K562 (cell line): ENCODE measurements around the gene ACVR2B. TPM values are rescaled to one million over a fixed set of nuclear protein-coding genes. Genes with fewer than 3 reads are reported as not detected.

ENCODE experiments used
- ATAC-seq: fragments of 200-7000 bp; cut with Tn5 transposase; 3 replicates; pipeline ENCODE4 v1.9.1; 2020; ENCODE audit warnings: moderate library complexity
- BruUV-seq: library from RNA; stranded (reverse); fragments of 400-500 nt; replicated peaks from 2 replicates; lab custom pipeline; 2021; lab: Mats Ljungman, UMichigan
- CTCF ChIA-PET: fragments of 300-600 bp; formaldehyde crosslinking; extraction: SDS; loops from one replicate; lab custom pipeline; 2021; ENCODE audit warnings: low intra/inter-chr PET ratio; lab: Yijun Ruan, JAX
- POLR2A ChIA-PET: fragments of 300-600, 350-650 bp; sonication (Branson Sonifier 250); formaldehyde crosslinking; extraction: SDS; loops from one replicate; lab custom pipeline; 2021; ENCODE audit warnings: antibody characterized with exemption, inconsistent platforms; lab: Yijun Ruan, JAX
- DNase-seq, 4 experiments: peaks; one replicate each; pipeline versions ENCODE4 v3.0.0 to v3.0.0-alpha.2; 2011 to 2018; ENCODE audit warnings: low spot score in 3 of 4, mixed read lengths in 3 of 4; ENCODE audit errors: extremely low read depth in 1 of 4
- FAIRE-seq: peaks from 2 replicates; lab custom pipeline; 2011; peaks lifted over from hg19 to GRCh38; lab: Jason Lieb, UNC
- H2AFZ ChIP-seq: 2 replicates; pipeline ENCODE4 v1.6.0; 2011; ENCODE audit warnings: low read depth, low read length, control low read depth, inconsistent platforms
- H3K27ac ChIP-seq: fragments of 200-600 bp; 3 replicates; pipeline ENCODE4 v1.8.0; 2011; ENCODE audit warnings: low read depth, mild to moderate bottlenecking, control low read depth, inconsistent platforms, low read length, moderate library complexity, mixed read lengths; ENCODE audit errors: extremely low read depth
- H3K27me3 ChIP-seq, 2 experiments: fragments of 300-600 bp in 1 of 2; 2 replicates in 1 of 2; 3 replicates in 1 of 2; pipeline versions ENCODE4 v1.6.0 to v1.8.0; 2011; ENCODE audit warnings: inconsistent platforms in 2 of 2, low read length in 2 of 2, mild to moderate bottlenecking in 1 of 2, mixed read lengths in 1 of 2, moderate library complexity in 1 of 2; ENCODE audit not compliant: control insufficient read depth in 2 of 2, insufficient read depth in 2 of 2
- H3K36me3 ChIP-seq: fragments of 300-600 bp; 3 replicates; pipeline ENCODE4 v1.8.0; 2011; ENCODE audit warnings: mild to moderate bottlenecking, low read length, inconsistent platforms; ENCODE audit not compliant: control insufficient read depth, insufficient read depth
- H3K4me1 ChIP-seq, 2 experiments: fragments of 200-600 bp in 1 of 2; replicated peaks in 1 of 2; 2 replicates in 1 of 2; 3 replicates in 1 of 2; pipeline versions ENCODE4 v1.5.1 to v1.8.0; 2011; ENCODE audit warnings: inconsistent platforms in 2 of 2, low read length in 2 of 2, mild to moderate bottlenecking in 1 of 2, mixed read lengths in 1 of 2, moderate library complexity in 1 of 2; ENCODE audit not compliant: control insufficient read depth in 2 of 2, insufficient read depth in 2 of 2
- H3K4me2 ChIP-seq: 2 replicates; pipeline ENCODE4 v1.6.1; 2011; ENCODE audit warnings: low read length, control low read depth, inconsistent platforms, mixed read lengths; ENCODE audit not compliant: insufficient read depth
- H3K4me3 ChIP-seq: fragments of 200-600 bp; sonication (generic), shearing (Covaris generic); 2 replicates; pipeline ENCODE4 v1.5.1; 2016; ENCODE audit warnings: control low read depth, inconsistent platforms
- H3K79me2 ChIP-seq: fragments of 200-600 bp; 3 replicates; pipeline ENCODE4 v1.8.0; 2011; ENCODE audit warnings: low read length, inconsistent platforms; ENCODE audit not compliant: control insufficient read depth, insufficient read depth
- H3K9ac ChIP-seq, 2 experiments: 2 replicates each; pipeline versions ENCODE4 v1.6.0 to v1.6.1; 2011; ENCODE audit warnings: low read depth in 2 of 2, low read length in 2 of 2, control low read depth in 1 of 2, inconsistent platforms in 1 of 2, mild to moderate bottlenecking in 1 of 2, mixed read lengths in 1 of 2; ENCODE audit not compliant: insufficient read depth in 1 of 2
- H3K9me1 ChIP-seq: one replicate; pipeline ENCODE4 v1.6.0; 2011; ENCODE audit warnings: inconsistent platforms, mild to moderate bottlenecking, low read length, moderate library complexity; ENCODE audit not compliant: control insufficient read depth, insufficient read depth
- H3K9me3 ChIP-seq: replicated peaks from 2 replicates; pipeline ENCODE4 v1.5.1; 2011; ENCODE audit warnings: low read depth, low read length, inconsistent platforms; ENCODE audit not compliant: control insufficient read depth, insufficient read depth
- H4K20me1 ChIP-seq: replicated peaks from 2 replicates; pipeline ENCODE4 v1.6.1; 2011; ENCODE audit warnings: low read length, inconsistent platforms, mixed read lengths; ENCODE audit not compliant: control insufficient read depth, insufficient read depth
- LARP7 ChIP-seq: fragments of 450-650 bp; IDR thresholded peaks from 2 replicates; pipeline ENCODE4 v1.6.1; 2016
- LEF1 ChIP-seq: fragments of 450-650 bp; IDR thresholded peaks from 2 replicates; pipeline ENCODE4 v1.6.1; 2016; ENCODE audit warnings: mild to moderate bottlenecking
- NFIX ChIP-seq: fragments of 250-450 bp; sonication (Bioruptor Pico); IDR thresholded peaks from 2 replicates; pipeline ENCODE4 v1.4.0; 2020; ENCODE audit warnings: low read depth, mild to moderate bottlenecking, moderate library complexity
- RAD21 ChIP-seq, 2 experiments: fragments of 250-450 bp in 1 of 2; fragments of 450-650 bp in 1 of 2; sonication (Bioruptor Pico) in 1 of 2; formaldehyde crosslinking in 1 of 2; IDR thresholded peaks in 1 of 2; conservative IDR thresholded peaks in 1 of 2; 2 replicates each; pipeline versions ENCODE4 v1.4.0 to v1.8.0; 2020 to 2022; ENCODE audit warnings: mild to moderate bottlenecking in 2 of 2, moderate library complexity in 1 of 2
- SMC3 ChIP-seq: conservative IDR thresholded peaks from 2 replicates; pipeline ENCODE4 v1.6.1; 2011; ENCODE audit warnings: low read depth, low read length, improper control_type of control experiment; ENCODE audit not compliant: insufficient read depth
- ZNF583 ChIP-seq: fragments of 250-450 bp; sonication (Bioruptor Pico); IDR thresholded peaks from 2 replicates; pipeline ENCODE4 v1.4.0; 2020
- WGBS: fragments of 100-300 bp; shearing (Covaris generic); methylation state at CpG from one replicate; pipeline ENCODE4 v1.1.6; 2016; ENCODE audit warnings: low coverage, mixed read lengths; ENCODE audit not compliant: insufficient coverage; ENCODE audit errors: missing lambda C conversion rate; 5-methylcytosine and 5-hydroxymethylcytosine counted together
- in situ Hi-C: fragments of 300-500 bp; cut with MboI; formaldehyde crosslinking; loops from 4 replicates; pipeline ENCODE4 v1.15.0; 2018; ENCODE audit warnings: inconsistent platforms, mixed read lengths
- intact Hi-C: fragments of 100-400 bp; cut with micrococcal nuclease; formaldehyde crosslinking; loops from 2 replicates; pipeline ENCODE4 v1.14.2; 2022
- polyA plus RNA-seq, 8 experiments: library from polyadenylated mRNA; depleted of rRNA in 4 of 8; stranded (reverse) in 5 of 8; unstranded in 3 of 8; fragments of >200 nt; fragmentation: Nextera tagmentation in 2 of 8; fragmentation: Illumina TruSeq in 1 of 8; extraction: Ambion mirVana in 2 of 8; extraction: Trizol in 1 of 8; gene quantifications; 2 replicates each; pipeline versions ENCODE4 v1.2.1 to v1.2.3, GENCODE V29; 2011 to 2014; ENCODE audit warnings: inconsistent platforms in 1 of 8, missing spikeins in 1 of 8
- total RNA-seq, 7 experiments: library from RNA; depleted of rRNA in 6 of 7; stranded (reverse); fragments of >200 nt in 6 of 7; fragmentation: Illumina TruSeq in 2 of 7; extraction: Trizol in 2 of 7; gene quantifications; 2 replicates each; pipeline versions ENCODE4 v1.2.1 to v1.2.3, GENCODE V29; 2011 to 2021; ENCODE audit warnings: low replicate concordance in 1 of 7
- TF ChIP-seq, protein P1 (sequence below), 2 experiments: fragments of 450-650 bp; formaldehyde crosslinking in 1 of 2; IDR thresholded peaks; 2 replicates each; pipeline versions ENCODE4 v1.4.0 to v1.6.1; 2014 to 2020; ENCODE audit warnings: mild to moderate bottlenecking in 2 of 2, borderline replicate concordance in 1 of 2, low read depth in 1 of 2
- TF ChIP-seq, protein P2 (sequence below): fragments of 450-650 bp; formaldehyde crosslinking; IDR thresholded peaks from 2 replicates; pipeline ENCODE4 v1.4.0; 2022; ENCODE audit warnings: mild to moderate bottlenecking, moderate library complexity

Gene ACVR2B
- total and polyA plus RNA-seq, 9 of the 15 experiments (the other 6 are each of a cell fraction or from before 2014, with no cell fraction given): 1.8 to 23.7 (median 7.1) TPM

DNA sequence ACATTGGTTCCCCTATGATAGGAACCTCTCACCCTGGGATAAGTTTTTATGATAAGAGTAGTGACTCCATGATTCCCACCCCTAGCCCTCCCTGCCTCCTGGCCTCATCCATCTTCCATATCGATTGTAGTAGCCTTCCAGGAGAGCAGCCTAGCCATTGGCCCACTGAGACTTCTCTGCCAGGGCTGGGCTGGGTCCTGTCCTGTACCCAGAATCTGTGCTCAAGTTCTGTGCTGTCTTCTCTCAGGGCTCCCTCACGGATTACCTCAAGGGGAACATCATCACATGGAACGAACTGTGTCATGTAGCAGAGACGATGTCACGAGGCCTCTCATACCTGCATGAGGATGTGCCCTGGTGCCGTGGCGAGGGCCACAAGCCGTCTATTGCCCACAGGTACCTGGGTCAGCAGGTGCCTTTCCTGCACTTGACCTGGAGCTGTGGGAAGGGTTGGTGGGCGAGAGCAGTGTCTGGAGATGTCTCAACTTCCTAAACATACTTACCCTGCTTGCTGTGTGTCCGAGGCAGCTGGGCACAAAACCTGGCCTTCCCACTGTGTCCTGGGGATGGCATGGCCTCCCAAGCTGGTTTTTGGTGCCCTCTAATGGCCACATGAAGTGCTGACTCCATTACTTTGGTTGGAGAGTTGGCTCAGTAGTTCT is 25.9 kb downstream of the ACVR2B start:
- peaks cover 14% of the 10 kb centered on the region for H4K20me1 ChIP-seq
- peak; percentile 64 to 73 (median 70) for DNase-seq
- H3K79me2 ChIP-seq: 0 out of 3 replicates have a peak, but pooled peaks cover 2% of the 10 kb centered on the region
- ChIA-PET CTCF (interaction anchor here (0.6 to 1.4 kb wide), 7 partner anchors 133 to 505 kb away, joined by 3 to 9 read pairs (median 3); partner anchors contain the start of gene XYLB), POLR2A (interaction anchor here (1.2 kb wide), 1 partner anchor 10 kb away, joined by 4 read pairs; no protein-coding TSS in a partner anchor)
- H3K27ac ChIP-seq: no peak overlapping the region
- peaks cover 0 to 3% of the 10 kb centered on the region in 2 experiments; a peak in 1 of 5 replicates for H3K4me1 ChIP-seq
- intact Hi-C loops: loop anchor here (2.0 to 5.0 kb wide), 5 partner anchors 133 to 507 kb away; partner anchors contain the start of genes ACAA1, MYD88 and XYLB
- H3K4me2 ChIP-seq: no peak overlapping the region
- WGBS: 44% methylated on average over 10 of the region's 10 CpGs
- H3K9ac ChIP-seq: no peak overlapping the region
- peak; percentile 96 for FAIRE-seq
- H2AFZ ChIP-seq: no peak overlapping the region
- H3K9me1 ChIP-seq: no peaks in the 10 kb centered on the region
- in situ Hi-C loops: loop anchor here (10.0 kb wide), 1 partner anchor 345 kb away; the partner anchor contains the start of genes ACAA1 and MYD88
- no peak overlapping the region for H3K4me3 ChIP-seq
- peaks cover 51% of the 10 kb centered on the region; the same call in 2 of the 3 replicates for H3K36me3 ChIP-seq
- ATAC-seq: peak; percentile 88
- H3K9me3 ChIP-seq: no peaks in the 10 kb centered on the region
- no TSS peak for BruUV-seq
- H3K27me3 ChIP-seq: no peaks in the 10 kb centered on the region
- TF ChIP-seq LEF1 (no peak), ZNF583 (CRISPR knock-in tag) (no peak), LARP7 (no peak), RAD21 (CRISPR knock-in tag; conservative IDR thresholded peaks at IDR 0.05 in 1 of 2, IDR thresholded peaks at IDR 0.05 in 1 of 2) (peak; percentile 85 to 87), NFIX (CRISPR knock-in tag) (no peak), SMC3 (peak; percentile 77)
- TF ChIP-seq, protein P1, sequence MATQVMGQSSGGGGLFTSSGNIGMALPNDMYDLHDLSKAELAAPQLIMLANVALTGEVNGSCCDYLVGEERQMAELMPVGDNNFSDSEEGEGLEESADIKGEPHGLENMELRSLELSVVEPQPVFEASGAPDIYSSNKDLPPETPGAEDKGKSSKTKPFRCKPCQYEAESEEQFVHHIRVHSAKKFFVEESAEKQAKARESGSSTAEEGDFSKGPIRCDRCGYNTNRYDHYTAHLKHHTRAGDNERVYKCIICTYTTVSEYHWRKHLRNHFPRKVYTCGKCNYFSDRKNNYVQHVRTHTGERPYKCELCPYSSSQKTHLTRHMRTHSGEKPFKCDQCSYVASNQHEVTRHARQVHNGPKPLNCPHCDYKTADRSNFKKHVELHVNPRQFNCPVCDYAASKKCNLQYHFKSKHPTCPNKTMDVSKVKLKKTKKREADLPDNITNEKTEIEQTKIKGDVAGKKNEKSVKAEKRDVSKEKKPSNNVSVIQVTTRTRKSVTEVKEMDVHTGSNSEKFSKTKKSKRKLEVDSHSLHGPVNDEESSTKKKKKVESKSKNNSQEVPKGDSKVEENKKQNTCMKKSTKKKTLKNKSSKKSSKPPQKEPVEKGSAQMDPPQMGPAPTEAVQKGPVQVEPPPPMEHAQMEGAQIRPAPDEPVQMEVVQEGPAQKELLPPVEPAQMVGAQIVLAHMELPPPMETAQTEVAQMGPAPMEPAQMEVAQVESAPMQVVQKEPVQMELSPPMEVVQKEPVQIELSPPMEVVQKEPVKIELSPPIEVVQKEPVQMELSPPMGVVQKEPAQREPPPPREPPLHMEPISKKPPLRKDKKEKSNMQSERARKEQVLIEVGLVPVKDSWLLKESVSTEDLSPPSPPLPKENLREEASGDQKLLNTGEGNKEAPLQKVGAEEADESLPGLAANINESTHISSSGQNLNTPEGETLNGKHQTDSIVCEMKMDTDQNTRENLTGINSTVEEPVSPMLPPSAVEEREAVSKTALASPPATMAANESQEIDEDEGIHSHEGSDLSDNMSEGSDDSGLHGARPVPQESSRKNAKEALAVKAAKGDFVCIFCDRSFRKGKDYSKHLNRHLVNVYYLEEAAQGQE (IDR thresholded peaks at IDR 0.05; ENCODE audit: borderline replicate concordance): peak; percentile 71; the same call in 1 of the 2 replicates
- TF ChIP-seq, protein P1 (CRISPR knock-in tag; IDR thresholded peaks at IDR 0.05; ENCODE audit: low read depth): no peak
- TF ChIP-seq, protein P2, sequence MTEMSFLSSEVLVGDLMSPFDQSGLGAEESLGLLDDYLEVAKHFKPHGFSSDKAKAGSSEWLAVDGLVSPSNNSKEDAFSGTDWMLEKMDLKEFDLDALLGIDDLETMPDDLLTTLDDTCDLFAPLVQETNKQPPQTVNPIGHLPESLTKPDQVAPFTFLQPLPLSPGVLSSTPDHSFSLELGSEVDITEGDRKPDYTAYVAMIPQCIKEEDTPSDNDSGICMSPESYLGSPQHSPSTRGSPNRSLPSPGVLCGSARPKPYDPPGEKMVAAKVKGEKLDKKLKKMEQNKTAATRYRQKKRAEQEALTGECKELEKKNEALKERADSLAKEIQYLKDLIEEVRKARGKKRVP (CRISPR knock-in tag): no peak
